ENCODE results near the gene PZP.

The PZP gene

GRCh38 chr12:9101018-9101687 is 107.0 kb downstream of the PZP start:
- no peak for DNase-seq

DNA sequence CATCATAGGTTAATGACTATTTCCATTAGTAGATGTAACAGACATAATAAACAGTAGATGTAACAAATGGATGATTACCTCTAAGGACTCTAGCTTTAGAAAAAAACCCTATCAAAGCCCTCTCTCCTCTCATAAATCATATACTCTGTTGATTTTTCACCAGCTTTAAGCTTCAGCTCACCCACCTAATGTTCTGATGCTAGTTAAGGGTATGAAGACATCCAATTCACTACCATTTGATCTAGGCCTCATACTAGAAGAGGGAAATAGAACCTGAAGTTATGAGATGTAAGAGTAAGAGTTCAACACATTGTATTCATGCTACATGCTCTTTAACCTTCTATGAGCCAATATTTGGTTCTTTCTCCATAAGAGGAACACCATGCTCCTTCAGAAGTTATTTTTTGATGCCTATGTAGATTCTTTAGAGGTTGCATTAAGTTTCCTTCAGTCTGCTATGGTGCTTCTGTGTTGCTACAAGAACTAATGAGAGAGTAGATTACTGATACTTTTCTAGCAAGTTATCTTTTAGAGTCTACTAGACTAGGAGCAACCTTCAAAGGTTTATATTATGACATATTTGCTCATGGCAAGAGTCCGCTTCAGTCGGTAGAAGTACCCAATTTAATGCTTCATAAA is 108.5 kb downstream of the PZP start:
- no peak for DNase-seq
